GM11168 (cell line): Measurements from ENCODE around the gene ATP2B1.

ENCODE experiments used
- in situ Hi-C: fragments of 300-500 bp; cut with MboI; formaldehyde crosslinking; loops from one replicate; pipeline ENCODE4 v1.12.0; 2022; ENCODE audit warnings: low sequenced_read_pairs; ENCODE audit not compliant: unreplicated experiment

Gene ATP2B1

DNA sequence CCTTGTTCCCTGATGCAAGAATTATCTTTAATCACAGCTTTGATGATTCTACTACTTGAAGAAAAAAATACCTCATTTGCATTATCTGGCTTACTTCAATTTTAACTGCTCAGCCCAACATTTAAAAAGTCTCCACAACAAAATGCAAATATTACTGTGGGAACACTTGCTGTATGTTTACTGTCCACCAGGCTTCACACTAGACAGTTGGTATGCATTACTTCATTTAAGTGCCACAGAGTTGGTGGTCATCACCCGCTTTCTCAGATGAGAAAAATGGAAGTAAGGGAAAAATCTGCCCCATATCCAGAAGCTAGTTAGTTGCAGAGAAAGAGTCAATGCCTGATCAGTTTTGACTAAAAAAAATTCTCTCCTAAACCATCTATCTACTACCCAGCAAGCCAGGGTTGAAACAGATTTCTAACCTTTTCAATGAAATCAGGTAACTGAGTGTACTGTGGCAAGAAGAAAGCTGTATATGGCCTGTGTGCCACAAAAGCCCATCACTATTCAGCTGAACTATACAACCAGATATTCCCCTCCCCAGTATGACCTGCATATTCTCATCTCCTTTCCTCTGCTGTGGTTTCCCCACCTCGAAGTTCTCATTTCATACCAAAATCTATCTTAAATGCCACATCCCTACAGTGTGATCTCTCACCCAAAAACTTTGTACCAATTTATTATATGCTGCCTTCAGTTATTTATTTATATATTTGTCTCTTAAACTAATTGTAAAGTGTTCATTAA, 90.3 kb downstream of the ATP2B1 start:
- in situ Hi-C loops: no loop called here

DNA sequence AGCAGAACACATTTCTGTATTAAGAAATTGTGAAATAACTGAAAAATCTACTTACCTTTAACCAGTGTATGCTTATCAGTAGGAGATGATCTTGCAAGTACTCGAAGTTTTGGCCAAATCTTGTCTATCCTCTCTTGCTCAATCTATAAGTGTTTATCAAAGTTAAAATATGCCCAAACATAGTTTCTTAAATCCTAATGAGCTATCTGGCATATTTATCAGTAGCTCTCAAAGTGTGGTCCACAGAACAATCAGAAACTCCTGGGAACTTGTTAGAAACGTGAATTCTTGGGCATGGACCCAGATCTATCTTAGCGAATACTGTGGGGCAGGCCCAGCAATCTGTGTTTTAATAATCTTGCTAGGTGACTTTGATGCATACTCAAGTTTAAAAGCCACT, 98.3 kb downstream of the ATP2B1 start:
- in situ Hi-C loops: no loop called here

DNA sequence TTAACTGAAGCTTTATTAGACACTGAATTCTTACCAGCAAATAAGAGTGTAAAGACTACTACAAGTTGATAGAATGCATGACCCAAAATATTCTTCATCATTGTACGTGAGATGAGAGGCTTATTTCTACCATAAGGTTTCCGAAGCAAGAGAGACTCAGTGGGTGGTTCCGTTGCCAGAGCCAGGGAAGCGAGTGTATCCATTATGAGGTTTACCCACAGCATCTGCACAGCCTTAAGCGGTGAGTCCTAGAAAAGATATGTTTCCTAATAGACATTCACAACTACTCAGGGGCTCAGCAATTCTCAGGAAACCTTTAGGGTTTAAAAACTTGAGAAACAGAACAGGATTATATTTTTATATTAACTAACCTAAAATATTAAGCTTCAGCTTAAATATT, 105.0 kb downstream of the ATP2B1 start:
- in situ Hi-C loops: no loop called here

DNA sequence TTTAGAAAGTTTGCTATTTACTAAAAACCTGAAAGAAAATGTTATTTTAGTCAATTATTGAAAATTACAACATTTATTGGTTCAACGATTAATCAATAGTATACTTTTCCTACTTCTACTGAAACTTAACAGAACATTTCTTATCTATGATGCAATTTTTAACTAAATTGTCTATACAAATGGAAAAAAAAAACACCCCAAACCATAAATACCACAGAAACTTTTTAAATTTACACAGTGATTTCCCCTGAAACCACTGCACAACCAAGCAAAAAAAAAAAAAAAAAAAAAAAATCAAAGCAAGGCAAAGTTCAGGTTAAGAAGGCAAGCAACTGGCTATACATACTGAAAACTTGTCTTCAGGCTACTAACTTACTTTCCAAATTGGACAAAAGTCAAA, 110.9 kb downstream of the ATP2B1 start:
- in situ Hi-C loops: no loop called here

DNA sequence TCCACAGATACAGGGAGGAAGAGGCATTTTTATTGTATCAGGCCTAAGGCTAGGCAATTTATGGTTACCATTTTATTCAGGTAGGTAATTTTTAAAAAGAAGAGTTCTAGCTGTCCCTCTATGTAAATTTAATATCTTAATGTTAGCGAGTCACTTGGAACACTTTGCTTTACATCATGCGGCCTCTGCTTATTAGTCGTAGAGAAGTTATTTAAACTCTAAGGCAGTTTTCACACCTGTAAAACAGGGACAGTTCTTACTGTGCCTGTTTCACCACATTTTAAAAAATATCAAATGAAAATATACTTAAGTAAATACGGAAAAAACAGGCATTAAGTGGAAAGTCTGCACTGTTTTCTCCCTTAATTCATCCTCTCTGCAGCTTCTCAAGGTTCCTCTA, 111.4 kb downstream of the ATP2B1 start:
- in situ Hi-C loops: no loop called here

DNA sequence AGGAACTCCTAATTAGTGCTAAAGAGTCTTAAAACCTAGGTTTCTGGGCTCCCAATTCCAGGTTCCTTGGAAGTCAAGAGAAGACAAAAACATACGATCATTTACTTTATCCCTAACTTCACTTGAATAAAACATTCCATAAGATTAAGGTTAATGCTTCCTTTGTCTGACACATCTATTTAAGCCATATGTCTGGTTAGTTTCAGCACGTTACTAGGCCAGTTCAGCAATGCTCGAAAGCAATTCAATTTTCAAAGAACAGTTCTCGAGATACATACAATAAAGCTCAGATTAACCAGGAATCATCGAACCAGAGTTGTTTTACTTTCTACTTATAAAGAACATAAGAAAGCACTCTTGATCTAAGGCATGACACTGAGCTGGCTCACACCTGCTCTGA, 114.8 kb downstream of the ATP2B1 start:
- in situ Hi-C loops: no loop called here

DNA sequence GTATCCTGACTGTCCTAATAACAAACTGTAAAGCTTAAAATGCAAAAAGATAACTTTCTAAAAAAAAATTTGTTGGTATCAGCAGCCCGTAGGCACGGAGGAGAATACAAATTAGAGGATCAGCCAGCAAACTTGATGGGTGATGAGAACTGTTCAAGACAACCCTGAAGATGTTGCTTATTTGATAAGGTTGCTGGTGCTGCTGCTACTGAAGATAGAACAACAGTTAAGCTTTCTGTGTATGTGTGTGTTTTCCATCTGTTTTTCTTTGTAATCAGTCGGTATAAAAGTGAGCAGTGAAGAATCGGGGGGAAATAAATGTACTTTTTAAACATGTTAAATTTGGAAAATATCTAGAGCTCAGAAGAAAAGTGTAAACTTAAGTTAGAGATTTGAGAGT, 115.4 kb downstream of the ATP2B1 start:
- in situ Hi-C loops: no loop called here

DNA sequence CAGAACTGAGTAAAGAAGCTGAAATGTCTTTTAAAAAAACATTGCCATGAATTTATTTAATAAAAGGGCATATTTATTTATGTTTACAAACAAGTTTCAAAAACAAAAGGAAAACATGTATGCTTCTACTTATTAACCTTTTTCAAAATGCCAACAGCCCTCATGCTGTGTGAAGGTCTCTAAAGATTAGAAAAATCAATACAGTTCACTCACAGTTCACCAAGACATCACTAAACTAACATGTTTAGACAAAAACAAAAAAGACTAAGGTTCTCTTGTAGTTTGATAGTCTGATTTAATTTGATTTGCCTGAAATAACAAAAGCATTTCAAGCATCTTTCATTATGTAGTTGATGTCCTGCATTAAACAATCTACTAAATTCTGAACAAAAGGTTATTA, 118.9 kb downstream of the ATP2B1 start:
- in situ Hi-C loops: no loop called here

DNA sequence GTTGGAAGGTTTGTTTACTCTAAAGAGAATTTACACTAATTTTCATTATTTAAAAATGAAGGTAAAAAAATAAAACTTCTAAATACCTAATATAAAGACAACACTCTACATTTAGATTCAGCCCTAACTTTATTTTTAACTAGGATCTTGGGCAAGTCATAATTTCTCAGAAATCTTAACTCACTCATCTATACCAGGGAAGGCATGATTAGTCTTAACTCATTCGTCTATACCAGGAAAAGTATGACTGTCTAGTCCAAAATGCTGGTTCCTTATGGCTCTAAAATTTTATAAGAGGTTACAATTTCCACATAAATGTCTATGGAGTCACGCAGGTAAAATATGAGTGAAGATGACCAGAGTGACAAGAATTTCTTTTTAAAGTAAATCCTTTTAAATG, 130.1 kb downstream of the ATP2B1 start:
- in situ Hi-C loops: no loop called here

DNA sequence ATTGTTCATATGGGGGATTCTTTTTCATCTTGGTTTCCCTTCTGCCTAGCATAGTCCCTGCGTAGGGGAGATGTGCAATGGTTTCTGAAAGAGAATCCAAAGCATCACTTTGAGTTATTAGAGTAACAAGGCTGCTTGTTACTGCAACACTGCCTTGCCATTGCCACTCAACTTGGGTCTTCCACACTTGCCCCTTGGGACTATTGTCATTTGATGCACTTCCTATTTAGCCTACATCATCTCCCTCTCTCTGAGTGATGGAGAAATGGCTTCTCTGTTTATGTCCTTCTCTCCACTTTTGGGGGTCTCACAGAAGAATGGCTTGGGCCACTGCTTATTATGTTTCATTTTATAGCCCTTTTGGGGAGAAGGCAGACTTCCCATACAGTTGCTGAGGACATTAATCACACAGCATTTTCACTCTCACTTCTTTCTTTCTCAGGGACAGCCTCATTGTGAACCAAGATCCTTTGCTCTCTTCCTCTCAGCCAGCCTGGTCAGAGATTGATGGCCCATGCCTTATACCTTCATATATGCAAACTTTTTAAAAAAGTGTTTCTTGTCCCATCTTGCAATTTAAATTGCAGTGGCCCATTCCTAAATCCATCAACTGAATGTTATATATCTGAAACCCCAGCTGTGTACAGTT, 131.9 kb downstream of the ATP2B1 start:
- in situ Hi-C loops: no loop called here

DNA sequence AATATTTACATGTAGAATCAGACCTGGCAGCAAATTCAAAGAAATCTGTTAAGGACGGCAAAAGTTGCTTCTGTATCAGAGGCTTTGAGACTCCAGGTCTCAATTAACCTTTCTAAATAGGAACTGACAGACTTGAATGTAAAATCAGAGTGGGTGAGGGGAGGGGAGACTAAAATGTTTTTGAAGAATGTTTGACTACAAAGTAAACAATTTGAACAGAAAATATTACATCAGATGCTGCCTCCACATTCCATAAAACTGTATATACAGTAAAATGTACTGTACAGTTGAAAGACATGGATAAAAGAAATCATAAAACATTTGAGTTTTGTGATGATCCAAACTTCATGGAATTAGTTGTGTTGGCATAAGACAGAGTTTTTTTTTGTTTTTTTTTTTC, 133.3 kb downstream of the ATP2B1 start:
- in situ Hi-C loops: no loop called here

DNA sequence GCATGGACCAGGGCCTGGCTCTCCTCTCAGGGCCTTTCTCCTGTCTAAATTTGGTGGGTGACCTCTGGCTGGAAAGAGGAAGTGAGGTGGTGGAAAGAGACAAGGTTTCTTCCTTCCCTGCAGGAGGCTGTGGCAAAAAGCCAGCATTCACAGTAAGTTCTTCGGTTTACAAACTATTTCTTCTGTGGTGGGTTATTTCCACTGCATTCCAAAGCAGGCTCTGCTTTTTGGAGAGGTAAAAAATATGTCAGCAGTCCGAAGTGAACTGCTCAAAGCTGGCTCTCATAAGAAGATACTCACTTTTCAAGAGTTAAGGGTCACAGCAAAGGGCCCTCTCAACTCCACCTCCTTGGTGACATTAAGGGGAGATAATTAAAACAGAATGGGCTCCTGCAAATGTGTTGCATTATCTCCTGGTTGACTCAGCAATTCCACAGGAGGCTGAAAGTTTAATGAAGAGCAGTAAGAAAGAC, 133.9 kb downstream of the ATP2B1 start:
- in situ Hi-C loops: no loop called here

DNA sequence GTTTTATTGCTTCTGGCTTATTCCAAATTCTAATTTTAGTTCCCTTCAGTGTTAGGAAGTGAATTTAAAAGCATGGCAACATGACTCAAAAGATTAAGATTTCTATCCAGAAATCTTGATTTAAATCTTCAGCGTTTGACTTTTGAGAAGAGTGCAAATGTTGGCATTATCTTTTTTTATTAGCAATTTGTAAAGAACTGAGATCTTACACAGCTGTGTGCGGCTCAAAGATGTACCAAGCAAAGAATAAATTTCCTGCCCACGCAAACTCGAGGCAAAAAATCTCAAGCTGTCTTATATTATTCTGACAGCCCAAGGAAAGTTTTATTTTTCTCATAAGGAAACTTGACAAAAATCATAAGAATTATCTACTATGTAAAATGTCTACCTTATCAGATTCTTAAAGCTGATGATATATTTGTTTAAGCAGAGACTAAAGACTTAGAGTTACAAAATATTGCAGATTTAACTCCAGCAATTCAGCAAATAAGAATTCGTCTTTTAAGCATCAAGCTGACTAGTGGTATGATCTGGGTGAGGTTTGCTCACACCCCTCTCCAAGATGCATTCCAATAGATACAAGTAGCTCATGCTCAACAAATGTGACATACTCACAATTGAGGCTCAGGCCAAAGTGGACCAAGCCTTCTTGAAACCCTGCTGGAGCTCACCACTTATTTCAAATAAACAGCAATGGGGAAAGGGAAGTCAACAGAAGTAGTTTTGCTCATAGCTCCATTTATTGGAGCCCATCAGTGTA, 135.4 kb downstream of the ATP2B1 start:
- in situ Hi-C loops: no loop called here

DNA sequence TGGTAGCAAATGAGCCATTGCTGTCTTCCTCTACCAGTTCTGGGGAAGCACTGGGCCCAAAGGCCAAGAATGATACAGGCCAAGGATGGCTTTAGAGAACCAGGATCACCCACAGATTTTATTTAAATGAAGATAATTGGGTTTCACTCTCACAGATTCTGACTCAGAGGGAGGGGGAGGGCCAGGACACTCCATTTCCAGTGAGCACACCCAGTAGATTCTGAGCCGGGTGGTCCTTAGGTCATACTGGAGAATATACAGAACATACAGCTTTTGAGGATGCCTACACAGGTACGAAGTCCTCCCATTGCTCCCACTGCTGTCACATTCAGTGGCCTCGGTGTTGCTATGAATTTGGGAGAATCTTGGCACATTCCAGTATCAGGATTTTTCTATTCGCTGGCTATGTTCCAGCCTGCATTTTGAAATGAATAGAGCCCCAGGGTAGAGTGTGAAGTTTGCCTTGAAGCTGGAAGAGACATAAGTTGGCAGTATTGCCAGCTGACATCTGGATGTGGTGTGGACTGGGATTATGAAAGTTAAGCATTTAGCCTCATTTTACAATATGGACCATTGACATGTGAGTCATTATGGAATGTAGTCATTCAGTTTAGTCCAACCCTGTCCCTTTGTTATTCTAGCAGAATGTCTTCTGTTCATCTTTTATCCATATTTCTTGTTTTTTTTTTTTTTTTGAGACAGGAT, 137.0 kb downstream of the ATP2B1 start:
- in situ Hi-C loops: no loop called here

DNA sequence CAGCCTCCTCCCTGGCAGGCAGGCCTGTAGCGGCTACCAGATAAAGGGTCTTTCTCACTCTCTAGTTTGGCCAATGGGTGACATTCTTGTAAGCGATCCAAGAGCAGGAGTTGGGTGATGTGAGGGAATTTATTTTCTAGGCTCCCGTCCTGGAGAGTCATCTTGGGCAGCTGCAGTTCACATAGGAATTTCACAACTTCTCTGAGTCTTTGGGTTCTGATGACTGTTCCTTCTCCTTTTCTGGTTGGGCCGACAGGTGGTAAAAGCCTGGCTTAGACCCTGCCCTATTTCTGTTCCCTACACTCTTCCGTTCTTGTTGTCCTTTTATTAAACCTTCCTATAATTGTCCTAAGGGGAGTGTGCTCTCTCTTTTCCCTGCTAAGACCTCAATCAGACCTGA, 140.2 kb downstream of the ATP2B1 start:
- in situ Hi-C loops: no loop called here

DNA sequence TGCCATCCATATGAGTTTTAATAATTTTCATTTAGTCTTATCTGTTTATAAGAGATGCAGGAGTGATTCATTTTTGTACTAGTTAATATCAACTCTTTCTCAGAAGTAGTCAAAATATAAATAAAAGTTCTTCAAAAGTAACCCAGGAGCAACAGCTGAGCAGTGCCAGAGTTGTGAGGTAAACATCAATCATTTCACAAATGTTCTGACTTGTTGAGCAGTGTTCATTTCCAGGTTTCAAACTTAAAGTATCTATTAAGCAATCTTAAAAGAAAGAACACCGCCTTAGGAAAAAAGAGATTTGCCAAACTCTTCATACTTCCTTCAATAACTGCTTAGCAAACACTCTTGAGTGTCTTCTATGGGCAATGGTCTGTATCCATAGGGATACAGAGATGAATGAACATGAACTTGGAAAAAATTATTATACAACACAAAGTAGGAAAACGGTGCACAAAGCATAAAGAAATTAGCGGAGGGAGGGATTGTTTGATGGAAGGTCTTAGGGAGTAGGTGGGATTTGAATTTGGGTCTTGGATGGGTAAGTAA, 140.9 kb downstream of the ATP2B1 start:
- in situ Hi-C loops: no loop called here

DNA sequence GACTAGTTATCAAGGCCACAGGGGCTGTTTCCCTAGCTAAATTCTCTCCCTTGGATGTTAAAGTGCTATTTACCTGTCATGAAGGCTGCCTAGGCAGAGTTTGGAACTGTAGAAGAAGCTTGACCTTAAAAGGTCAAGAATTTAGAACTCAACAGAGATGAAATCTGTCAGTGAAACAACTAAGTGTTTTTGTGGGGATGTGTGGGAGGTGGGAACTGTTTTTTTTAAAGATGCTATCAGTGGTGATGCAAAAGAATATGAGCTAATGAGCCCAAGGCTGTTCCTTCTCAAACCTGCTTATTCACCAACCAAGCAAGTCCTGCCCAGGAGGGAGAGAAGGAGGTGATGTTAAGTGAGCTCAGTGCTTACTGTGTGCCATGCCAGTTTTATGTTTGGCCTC, 142.0 kb downstream of the ATP2B1 start:
- in situ Hi-C loops: no loop called here

DNA sequence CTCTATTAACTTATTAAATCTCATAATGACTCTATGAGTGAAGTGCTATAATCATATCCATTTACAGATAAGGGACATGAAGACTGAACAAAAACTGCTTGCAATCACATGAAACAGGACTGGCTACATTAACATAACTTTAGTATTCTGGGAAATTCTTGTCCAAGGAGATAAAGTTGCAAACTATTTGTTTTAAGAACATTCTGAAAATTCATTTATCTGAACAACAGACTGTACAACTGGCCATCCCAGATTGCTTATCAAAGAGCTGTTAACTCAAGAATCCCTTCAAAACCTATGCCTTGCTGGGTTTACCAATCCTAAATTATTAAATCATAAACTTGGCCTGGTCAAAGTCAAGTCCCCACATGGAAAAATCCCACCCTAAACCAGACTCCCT, 143.6 kb downstream of the ATP2B1 start:
- in situ Hi-C loops: no loop called here

DNA sequence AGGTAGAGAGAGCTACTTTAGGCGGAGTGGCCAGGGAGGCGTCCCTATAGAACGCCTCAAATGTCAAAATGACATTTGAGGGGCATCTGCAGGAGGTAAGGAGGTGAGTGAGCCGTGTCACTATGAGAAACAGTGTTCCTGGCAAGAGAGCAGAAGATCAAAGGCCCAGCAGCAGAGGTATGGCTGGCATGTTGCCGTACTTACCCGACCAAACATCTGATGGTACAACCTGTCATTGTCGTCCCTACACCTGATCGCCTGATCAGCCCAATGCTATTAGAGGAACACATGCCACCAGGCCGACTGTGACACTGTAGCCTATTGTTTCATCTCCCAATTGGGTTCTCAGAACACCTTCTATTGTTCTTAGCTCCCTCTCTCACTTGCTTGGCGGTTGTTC, 148.9 kb downstream of the ATP2B1 start:
- in situ Hi-C loops: no loop called here

DNA sequence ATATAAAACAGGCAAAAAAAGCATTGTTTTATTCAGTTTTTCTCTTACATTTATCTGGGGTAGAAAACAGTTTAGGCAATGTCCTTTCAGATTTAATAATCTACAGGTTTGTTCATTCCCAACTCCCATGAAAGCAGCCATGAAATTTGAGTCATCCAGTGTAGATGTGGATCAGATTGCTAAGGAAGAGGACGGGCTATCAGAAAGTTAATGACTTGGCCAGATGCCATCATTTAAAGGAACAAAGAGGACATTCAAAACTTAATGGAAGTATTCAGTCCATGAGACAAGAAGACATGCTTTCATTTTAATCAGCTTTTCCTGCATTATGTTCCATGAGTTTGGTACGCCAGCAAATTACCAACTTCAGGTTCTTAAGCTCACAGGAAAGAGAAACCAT, 151.7 kb downstream of the ATP2B1 start:
- in situ Hi-C loops: no loop called here
